ENCODE data around the gene NFXL1. TPM values are rescaled to one million over a fixed set of nuclear protein-coding genes. Genes with fewer than 3 reads are reported as not detected.

The NFXL1 gene
- total RNA-seq = 10 to 100 TPM in 1 of 4 donors, 1 to 10 TPM in 3; 5.2 to 13.4 (median 7.5) TPM

DNA sequence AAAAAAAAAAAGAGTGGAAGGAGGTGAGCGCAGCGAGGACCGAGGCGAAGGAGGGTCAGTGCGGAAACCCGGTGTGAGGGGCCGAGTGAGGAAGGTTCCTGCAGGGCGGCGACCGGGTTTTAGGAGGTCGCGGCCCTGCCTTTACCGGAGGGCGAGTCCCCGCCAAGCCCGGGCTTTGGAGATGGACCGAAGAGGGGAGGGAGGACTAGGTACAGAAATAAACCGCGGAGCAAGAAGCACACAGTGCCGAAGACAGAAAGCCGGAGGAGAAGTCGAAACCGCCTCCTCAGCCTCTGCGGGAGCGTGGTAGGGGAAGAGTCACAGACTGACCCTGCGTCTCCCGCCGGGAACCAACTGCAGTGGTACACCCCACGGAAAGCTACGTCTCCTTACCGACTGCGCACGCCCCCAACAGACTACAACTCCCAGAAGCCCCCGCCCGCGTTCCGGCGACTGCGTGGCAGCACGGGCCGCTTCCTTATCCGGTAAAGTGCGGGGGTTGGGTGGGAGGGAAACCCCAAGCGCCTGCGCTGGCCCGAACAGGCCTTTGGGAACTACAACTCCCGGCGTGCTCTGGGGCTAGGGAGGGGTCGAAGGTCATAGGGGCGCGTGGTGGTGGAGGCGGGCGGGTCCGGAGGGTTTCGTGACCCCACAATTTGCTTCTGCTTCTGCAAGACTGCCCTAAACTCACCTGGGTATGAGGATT is at the start of gene NFXL1:
TSS of gene NFXL1 (minus strand) at position 364 of the 706 bp plus-strand sequence. CDS start 380 bp downstream, outside the sequence.
- TF ChIP-seq, protein P1, sequence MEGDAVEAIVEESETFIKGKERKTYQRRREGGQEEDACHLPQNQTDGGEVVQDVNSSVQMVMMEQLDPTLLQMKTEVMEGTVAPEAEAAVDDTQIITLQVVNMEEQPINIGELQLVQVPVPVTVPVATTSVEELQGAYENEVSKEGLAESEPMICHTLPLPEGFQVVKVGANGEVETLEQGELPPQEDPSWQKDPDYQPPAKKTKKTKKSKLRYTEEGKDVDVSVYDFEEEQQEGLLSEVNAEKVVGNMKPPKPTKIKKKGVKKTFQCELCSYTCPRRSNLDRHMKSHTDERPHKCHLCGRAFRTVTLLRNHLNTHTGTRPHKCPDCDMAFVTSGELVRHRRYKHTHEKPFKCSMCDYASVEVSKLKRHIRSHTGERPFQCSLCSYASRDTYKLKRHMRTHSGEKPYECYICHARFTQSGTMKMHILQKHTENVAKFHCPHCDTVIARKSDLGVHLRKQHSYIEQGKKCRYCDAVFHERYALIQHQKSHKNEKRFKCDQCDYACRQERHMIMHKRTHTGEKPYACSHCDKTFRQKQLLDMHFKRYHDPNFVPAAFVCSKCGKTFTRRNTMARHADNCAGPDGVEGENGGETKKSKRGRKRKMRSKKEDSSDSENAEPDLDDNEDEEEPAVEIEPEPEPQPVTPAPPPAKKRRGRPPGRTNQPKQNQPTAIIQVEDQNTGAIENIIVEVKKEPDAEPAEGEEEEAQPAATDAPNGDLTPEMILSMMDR (IDR thresholded peaks at IDR 0.05) = no peak
- peak in 2 of 4 donors; percentile 82 to 85 for TF ChIP-seq POLR2A (IDR thresholded peaks at IDR 0.05)
- peak within 1 kb of the TSS; percentile 59 to 95 (median 86) for H3K4me3 ChIP-seq
- 1% methylated on average over 30 to 41 of the region's 55 CpGs for WGBS, 2 donors
- peaks cover 0 to 26% (median 10%) of the 10 kb centered on the region in 3 donors for H3K4me1 ChIP-seq
- H3K27me3 ChIP-seq = no peaks in the 10 kb centered on the region
- DNase-seq = peak; percentile 96
- peaks cover 0 to 21% (median 0%) of the 10 kb centered on the region in 3 donors for H3K36me3 ChIP-seq
- intact Hi-C loops (cut with DNase I) = no loop called here
- peak within 1 kb of the TSS; percentile 78 to 90 (median 84) for H3K27ac ChIP-seq
- peaks cover 0 to 5% (median 0%) of the 10 kb centered on the region in 3 donors for H3K9me3 ChIP-seq

DNA sequence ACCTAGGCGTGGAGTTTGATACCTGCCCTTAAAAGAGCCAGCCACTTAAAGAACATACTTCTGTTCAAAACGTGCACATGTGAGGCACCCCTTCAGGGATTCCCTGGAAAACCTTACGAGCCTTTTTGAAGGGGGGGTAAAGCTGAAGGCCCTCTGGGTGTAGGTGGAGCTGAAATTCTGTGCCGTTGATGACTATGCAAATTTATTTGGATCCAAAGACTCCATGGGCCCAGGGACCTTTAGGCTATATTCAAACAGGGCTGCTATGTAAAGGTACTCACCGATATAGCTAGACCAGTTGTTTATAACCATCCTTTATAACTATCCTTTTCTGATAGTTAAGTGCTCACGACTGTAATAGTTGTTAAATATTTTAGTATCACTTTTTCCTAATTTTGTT is 40.3 kb upstream of the NFXL1 start:
- intact Hi-C loops (cut with DNase I) = no loop called here

GRCh38 chr4:47954245-47954644 is 39.9 kb upstream of the NFXL1 start:
- H3K4me1 ChIP-seq = no peaks in the 10 kb centered on the region
- TF ChIP-seq POLR2A (IDR thresholded peaks at IDR 0.05) = no peak
- TF ChIP-seq, protein P1 (IDR thresholded peaks at IDR 0.05) = no peak

More for the DNA sequence above, 40.3 kb upstream of the NFXL1 start:
- no peaks in the 10 kb centered on the region for H3K36me3 ChIP-seq
- H3K4me3 ChIP-seq = no peak overlapping the region
- no peaks in the 10 kb centered on the region for H3K4me1 ChIP-seq
- no peak for DNase-seq
- H3K27me3 ChIP-seq = no peaks in the 10 kb centered on the region
- no peak overlapping the region for H3K27ac ChIP-seq
- WGBS, 2 donors = 71 to 80% methylated on average over 4 to 6 of the region's 6 CpGs
- no peaks in the 10 kb centered on the region for H3K9me3 ChIP-seq
- no peak for TF ChIP-seq POLR2A (IDR thresholded peaks at IDR 0.05)
- TF ChIP-seq, protein P1 (IDR thresholded peaks at IDR 0.05) = no peak

GRCh38 chr4:47945930-47946726 is 31.7 kb upstream of the NFXL1 start:
- DNase-seq = no peak
- WGBS, 2 donors = 86 to 94% methylated on average over 5 of the region's 5 CpGs
- Histone ChIP-seq H3K27ac (no peak overlapping the region), H3K27me3 (no peaks in the 10 kb centered on the region), H3K36me3 (no peaks in the 10 kb centered on the region), H3K4me3 (no peak overlapping the region), H3K4me1 (no peaks in the 10 kb centered on the region), H3K9me3 (no peaks in the 10 kb centered on the region)
- intact Hi-C loops (cut with DNase I) = no loop called here
- TF ChIP-seq, protein P1 (IDR thresholded peaks at IDR 0.05) = no peak
- no peak for TF ChIP-seq POLR2A (IDR thresholded peaks at IDR 0.05)

More at GRCh38 chr4:47954245-47954644, 39.9 kb upstream of the NFXL1 start:
- 73 to 74% methylated on average over 7 to 9 of the region's 10 CpGs for WGBS, 2 donors
- DNase-seq = no peak
- Histone ChIP-seq H3K27ac (no peak overlapping the region), H3K36me3 (no peaks in the 10 kb centered on the region), H3K27me3 (no peaks in the 10 kb centered on the region), H3K4me3 (no peak overlapping the region), H3K9me3 (no peaks in the 10 kb centered on the region)
- intact Hi-C loops (cut with DNase I) = no loop called here
